ENCODE results near the gene SIGLEC15. TPM values are rescaled to one million over a fixed set of nuclear protein-coding genes. Genes with fewer than 3 reads are reported as not detected.

Gene SIGLEC15
- total RNA-seq, 1 donor from 2014 or later = not detected

DNA sequence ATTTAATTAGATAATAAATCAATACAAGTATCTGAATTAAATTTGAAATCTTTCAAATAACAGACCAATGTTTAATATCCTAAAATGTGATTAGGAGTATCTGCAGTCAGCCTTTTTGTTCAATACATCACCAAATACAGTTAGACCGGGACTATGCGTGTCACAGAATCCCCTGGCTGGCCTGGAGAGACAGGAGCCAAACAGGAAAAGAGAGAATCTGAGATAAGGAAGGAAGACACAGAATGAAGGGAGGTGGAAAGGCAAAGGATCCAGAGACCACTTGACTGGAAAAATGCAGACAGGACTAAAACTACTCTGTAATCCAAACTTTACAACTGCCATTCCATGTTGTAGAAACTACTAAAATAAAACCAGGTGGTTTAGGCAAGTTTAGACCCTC lies 66.3 kb downstream of the SIGLEC15 start:
- no peak for DNase-seq (ENCODE audit: low spot score in 2 of 2, unreplicated experiment in 2 of 2)
- TF ChIP-seq, protein P1, sequence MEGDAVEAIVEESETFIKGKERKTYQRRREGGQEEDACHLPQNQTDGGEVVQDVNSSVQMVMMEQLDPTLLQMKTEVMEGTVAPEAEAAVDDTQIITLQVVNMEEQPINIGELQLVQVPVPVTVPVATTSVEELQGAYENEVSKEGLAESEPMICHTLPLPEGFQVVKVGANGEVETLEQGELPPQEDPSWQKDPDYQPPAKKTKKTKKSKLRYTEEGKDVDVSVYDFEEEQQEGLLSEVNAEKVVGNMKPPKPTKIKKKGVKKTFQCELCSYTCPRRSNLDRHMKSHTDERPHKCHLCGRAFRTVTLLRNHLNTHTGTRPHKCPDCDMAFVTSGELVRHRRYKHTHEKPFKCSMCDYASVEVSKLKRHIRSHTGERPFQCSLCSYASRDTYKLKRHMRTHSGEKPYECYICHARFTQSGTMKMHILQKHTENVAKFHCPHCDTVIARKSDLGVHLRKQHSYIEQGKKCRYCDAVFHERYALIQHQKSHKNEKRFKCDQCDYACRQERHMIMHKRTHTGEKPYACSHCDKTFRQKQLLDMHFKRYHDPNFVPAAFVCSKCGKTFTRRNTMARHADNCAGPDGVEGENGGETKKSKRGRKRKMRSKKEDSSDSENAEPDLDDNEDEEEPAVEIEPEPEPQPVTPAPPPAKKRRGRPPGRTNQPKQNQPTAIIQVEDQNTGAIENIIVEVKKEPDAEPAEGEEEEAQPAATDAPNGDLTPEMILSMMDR (IDR thresholded peaks at IDR 0.05; ENCODE audit: unreplicated experiment) = no peak
- H3K4me3 Mint-ChIP-seq = no peak overlapping the region
- H3K27ac Mint-ChIP-seq = no peak overlapping the region
- H3K9me3 Mint-ChIP-seq = no peaks in the 10 kb centered on the region
- no peaks in the 10 kb centered on the region for H3K27me3 Mint-ChIP-seq (ENCODE audit: low read depth)
- H3K36me3 Mint-ChIP-seq = peaks cover 30% of the 10 kb centered on the region
- peaks cover 2% of the 10 kb centered on the region for H3K4me1 Mint-ChIP-seq

Other genes with a start within 250 kb of the SIGLEC15 start
- gene SLC14A2, start 210.2 kb upstream of the SIGLEC15 start, total RNA-seq = 0.11 to 0.29 TPM in 2 of 3 replicates, not detected in the other
- 0.20 TPM in 1 of 3 replicates, not detected in the others for gene SLC14A1, start 101.5 kb upstream of the SIGLEC15 start, total RNA-seq
- gene EPG5, start 141.7 kb downstream of the SIGLEC15 start, total RNA-seq = 36.1 to 41.6 TPM (median 39.3 TPM) in 3 replicates
- gene PSTPIP2, start 246.6 kb downstream of the SIGLEC15 start, total RNA-seq = 10.6 to 12.7 TPM (median 11.8 TPM) in 3 replicates

All from mesothelial cell of epicardium (in vitro differentiated cells).